Transverse colon (tissue), 4 donors: ENCODE results near the gene DTX3.

Source experiments
- EP300 ChIP-seq: sonication (generic); formaldehyde crosslinking; IDR thresholded peaks from one replicate; pipeline ENCODE4 v1.6.1; 2017; ENCODE audit warnings: antibody characterized with exemption, low read depth
- POLR2A ChIP-seq: fragments of 450-650 bp; IDR thresholded peaks from one replicate; pipeline ENCODE4 v1.6.1; 2016; ENCODE audit warnings: antibody characterized with exemption, mild to moderate bottlenecking, moderate library complexity
- POLR2AphosphoS5 ChIP-seq, 3 donors: sonication (generic); formaldehyde crosslinking; IDR thresholded peaks; one replicate each; pipeline ENCODE4 v1.6.1; 2016; ENCODE audit warnings: antibody characterized with exemption in 3 of 3
- TF ChIP-seq, protein P1 (sequence below), 5 experiments: fragments of 200-600 bp in 3 of 5; fragments of 450-650 bp in 2 of 5; sonication (generic) in 3 of 5; IDR thresholded peaks; 1 replicate in 2 of 5; 2 replicates in 3 of 5; pipeline ENCODE4 v1.5.1; 2016 to 2017; ENCODE audit warnings: antibody characterized with exemption in 5 of 5, inconsistent platforms in 3 of 5, mild to moderate bottlenecking in 2 of 5, moderate library complexity in 1 of 5

- no peak for TF ChIP-seq POLR2A
- TF ChIP-seq, protein P1, sequence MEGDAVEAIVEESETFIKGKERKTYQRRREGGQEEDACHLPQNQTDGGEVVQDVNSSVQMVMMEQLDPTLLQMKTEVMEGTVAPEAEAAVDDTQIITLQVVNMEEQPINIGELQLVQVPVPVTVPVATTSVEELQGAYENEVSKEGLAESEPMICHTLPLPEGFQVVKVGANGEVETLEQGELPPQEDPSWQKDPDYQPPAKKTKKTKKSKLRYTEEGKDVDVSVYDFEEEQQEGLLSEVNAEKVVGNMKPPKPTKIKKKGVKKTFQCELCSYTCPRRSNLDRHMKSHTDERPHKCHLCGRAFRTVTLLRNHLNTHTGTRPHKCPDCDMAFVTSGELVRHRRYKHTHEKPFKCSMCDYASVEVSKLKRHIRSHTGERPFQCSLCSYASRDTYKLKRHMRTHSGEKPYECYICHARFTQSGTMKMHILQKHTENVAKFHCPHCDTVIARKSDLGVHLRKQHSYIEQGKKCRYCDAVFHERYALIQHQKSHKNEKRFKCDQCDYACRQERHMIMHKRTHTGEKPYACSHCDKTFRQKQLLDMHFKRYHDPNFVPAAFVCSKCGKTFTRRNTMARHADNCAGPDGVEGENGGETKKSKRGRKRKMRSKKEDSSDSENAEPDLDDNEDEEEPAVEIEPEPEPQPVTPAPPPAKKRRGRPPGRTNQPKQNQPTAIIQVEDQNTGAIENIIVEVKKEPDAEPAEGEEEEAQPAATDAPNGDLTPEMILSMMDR (IDR thresholded peaks at IDR 0.05) = no peak
- no peak for TF ChIP-seq EP300
- TF ChIP-seq POLR2AphosphoS5 (IDR thresholded peaks at IDR 0.05) = no peak
Observed at GRCh38 chr12:57627501-57628279, 23.1 kb downstream of the DTX3 start.
